Measurements from ENCODE around the gene PTPRO. TPM values are rescaled to one million over a fixed set of nuclear protein-coding genes. Genes with fewer than 3 reads are reported as not detected.

Gene PTPRO
- total RNA-seq, 1 donor from 2014 or later, result 0.74 TPM

DNA sequence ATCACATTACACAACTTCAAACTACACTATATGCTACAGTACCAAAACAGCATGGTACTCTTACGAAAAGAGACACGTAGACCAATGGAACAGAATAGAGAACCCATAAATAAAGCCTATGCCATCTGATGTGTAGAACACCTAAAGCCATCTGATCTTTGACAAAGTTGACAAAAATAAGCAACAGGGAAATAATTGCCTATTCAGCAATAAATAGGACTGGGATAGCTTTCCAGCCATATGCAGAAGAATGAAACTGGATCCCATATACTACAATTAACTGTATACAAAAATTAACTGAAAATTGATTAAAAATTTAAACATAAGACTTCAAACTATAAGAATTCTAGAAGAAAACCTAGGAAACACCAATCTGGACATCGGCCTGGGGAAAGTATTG, 120.7 kb downstream of the PTPRO start:
- no peak for DNase-seq (ENCODE audit: low spot score)
- Mint-ChIP-seq H3K9me3 (ENCODE audit: unreplicated experiment) (no peaks in the 10 kb centered on the region), H3K4me1 (ENCODE audit: unreplicated experiment) (no peaks in the 10 kb centered on the region), H3K27ac (ENCODE audit: unreplicated experiment) (no peak overlapping the region), H3K27me3 (ENCODE audit: unreplicated experiment) (no peaks in the 10 kb centered on the region), H3K36me3 (ENCODE audit: low read depth, unreplicated experiment) (no peaks in the 10 kb centered on the region), H3K4me3 (ENCODE audit: unreplicated experiment) (no peak overlapping the region)
- TF ChIP-seq, protein P1, sequence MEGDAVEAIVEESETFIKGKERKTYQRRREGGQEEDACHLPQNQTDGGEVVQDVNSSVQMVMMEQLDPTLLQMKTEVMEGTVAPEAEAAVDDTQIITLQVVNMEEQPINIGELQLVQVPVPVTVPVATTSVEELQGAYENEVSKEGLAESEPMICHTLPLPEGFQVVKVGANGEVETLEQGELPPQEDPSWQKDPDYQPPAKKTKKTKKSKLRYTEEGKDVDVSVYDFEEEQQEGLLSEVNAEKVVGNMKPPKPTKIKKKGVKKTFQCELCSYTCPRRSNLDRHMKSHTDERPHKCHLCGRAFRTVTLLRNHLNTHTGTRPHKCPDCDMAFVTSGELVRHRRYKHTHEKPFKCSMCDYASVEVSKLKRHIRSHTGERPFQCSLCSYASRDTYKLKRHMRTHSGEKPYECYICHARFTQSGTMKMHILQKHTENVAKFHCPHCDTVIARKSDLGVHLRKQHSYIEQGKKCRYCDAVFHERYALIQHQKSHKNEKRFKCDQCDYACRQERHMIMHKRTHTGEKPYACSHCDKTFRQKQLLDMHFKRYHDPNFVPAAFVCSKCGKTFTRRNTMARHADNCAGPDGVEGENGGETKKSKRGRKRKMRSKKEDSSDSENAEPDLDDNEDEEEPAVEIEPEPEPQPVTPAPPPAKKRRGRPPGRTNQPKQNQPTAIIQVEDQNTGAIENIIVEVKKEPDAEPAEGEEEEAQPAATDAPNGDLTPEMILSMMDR (IDR thresholded peaks at IDR 0.05; ENCODE audit: unreplicated experiment), result no peak

DNA sequence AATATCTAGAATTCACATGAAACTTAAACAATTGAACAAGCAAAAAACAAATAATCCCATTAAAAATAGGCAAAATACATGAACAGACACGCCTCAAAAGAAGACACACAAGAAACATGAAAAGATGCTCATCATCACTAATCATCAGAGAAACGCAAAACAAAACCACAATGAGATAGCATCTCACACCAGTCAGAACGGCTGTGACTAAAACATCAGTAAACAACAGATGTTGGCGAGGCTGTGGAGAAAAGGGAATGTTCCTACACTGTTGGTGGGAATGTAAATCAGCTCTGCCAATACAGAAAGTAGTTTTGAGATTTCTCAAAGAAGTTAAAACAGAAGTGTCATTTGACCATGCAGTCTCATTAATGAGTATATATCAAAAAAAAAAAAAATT, 121.3 kb downstream of the PTPRO start:
- Mint-ChIP-seq H3K27ac (ENCODE audit: unreplicated experiment) (no peak overlapping the region), H3K36me3 (ENCODE audit: low read depth, unreplicated experiment) (no peaks in the 10 kb centered on the region), H3K27me3 (ENCODE audit: unreplicated experiment) (no peaks in the 10 kb centered on the region), H3K9me3 (ENCODE audit: unreplicated experiment) (no peaks in the 10 kb centered on the region), H3K4me3 (ENCODE audit: unreplicated experiment) (no peak overlapping the region), H3K4me1 (ENCODE audit: unreplicated experiment) (no peaks in the 10 kb centered on the region)
- TF ChIP-seq, protein P1 (IDR thresholded peaks at IDR 0.05; ENCODE audit: unreplicated experiment), result no peak
- no peak for DNase-seq (ENCODE audit: low spot score)

DNA sequence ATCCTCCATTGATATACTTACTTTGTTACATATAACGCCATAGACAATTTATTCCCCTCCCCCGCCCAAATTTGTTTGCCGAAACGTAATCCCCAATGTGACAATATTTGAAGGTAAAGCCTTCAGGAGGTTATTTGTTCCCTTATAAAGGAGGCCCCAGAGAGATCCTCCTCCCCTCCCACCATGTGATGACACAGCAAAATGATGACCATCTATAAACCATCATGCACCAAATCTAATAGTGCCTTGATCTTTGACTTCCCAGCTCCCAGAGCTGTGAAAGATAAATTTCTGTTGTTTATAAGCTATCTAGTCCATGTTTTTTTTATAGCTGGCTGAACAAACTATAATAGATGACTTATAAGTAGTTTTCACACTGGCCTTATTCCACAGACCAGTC, 122.2 kb downstream of the PTPRO start:
- H3K27me3 Mint-ChIP-seq (ENCODE audit: unreplicated experiment), result no peaks in the 10 kb centered on the region
- H3K4me3 Mint-ChIP-seq (ENCODE audit: unreplicated experiment), result no peak overlapping the region

DNA sequence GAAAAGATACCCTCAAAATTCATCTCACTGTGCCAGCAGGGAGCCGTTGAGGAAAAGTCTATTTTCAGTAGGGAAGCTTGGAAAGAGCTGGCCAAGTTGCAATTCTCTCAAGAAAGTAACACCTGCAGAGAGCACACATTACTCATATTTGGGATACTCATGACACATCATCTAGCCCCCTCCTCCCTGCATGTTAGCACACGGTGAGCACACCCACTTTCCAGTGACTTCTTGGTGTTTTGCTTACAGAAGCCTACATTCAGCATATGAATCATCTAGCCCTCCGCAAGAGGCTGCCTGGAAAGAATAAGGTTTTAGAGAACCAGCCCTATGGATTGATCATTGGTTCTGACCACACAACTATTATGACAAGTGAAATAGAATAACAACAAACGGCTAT, 124.5 kb downstream of the PTPRO start:
- H3K27me3 Mint-ChIP-seq (ENCODE audit: unreplicated experiment), result no peaks in the 10 kb centered on the region
- H3K36me3 Mint-ChIP-seq (ENCODE audit: low read depth, unreplicated experiment), result no peaks in the 10 kb centered on the region
- no peaks in the 10 kb centered on the region for H3K4me1 Mint-ChIP-seq (ENCODE audit: unreplicated experiment)
- TF ChIP-seq, protein P1 (IDR thresholded peaks at IDR 0.05; ENCODE audit: unreplicated experiment), result no peak
- H3K4me3 Mint-ChIP-seq (ENCODE audit: unreplicated experiment), result no peak overlapping the region
- no peak overlapping the region for H3K27ac Mint-ChIP-seq (ENCODE audit: unreplicated experiment)
- no peaks in the 10 kb centered on the region for H3K9me3 Mint-ChIP-seq (ENCODE audit: unreplicated experiment)
- DNase-seq (ENCODE audit: low spot score), result no peak

More for the DNA sequence above, 122.2 kb downstream of the PTPRO start:
- TF ChIP-seq, protein P1 (IDR thresholded peaks at IDR 0.05; ENCODE audit: unreplicated experiment), result no peak
- no peaks in the 10 kb centered on the region for H3K36me3 Mint-ChIP-seq (ENCODE audit: low read depth, unreplicated experiment)
- H3K4me1 Mint-ChIP-seq (ENCODE audit: unreplicated experiment), result no peaks in the 10 kb centered on the region
- H3K9me3 Mint-ChIP-seq (ENCODE audit: unreplicated experiment), result no peaks in the 10 kb centered on the region
- H3K27ac Mint-ChIP-seq (ENCODE audit: unreplicated experiment), result no peak overlapping the region
- DNase-seq (ENCODE audit: low spot score), result no peak

DNA sequence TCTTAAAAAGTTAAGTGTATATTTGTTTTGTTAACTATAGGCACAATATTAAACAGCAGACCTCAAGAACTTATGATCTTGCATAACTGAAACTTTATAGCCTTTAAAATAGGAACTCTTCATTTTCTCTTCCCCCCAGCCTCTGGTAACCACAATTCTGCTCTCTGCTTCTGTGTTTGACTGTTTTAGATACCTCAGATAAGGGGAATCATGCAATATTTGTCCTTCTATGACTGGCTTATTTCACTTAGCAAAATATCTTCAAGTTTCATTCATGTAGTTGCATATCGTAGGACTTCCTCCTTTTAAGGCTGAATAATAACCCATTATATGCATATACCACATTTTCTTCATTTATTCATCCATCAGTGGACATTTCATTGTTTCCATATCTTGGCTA, 131.3 kb downstream of the PTPRO start:
- no peaks in the 10 kb centered on the region for H3K36me3 Mint-ChIP-seq (ENCODE audit: low read depth, unreplicated experiment)
- H3K4me3 Mint-ChIP-seq (ENCODE audit: unreplicated experiment), result no peak overlapping the region
- H3K27me3 Mint-ChIP-seq (ENCODE audit: unreplicated experiment), result no peaks in the 10 kb centered on the region
- no peaks in the 10 kb centered on the region for H3K9me3 Mint-ChIP-seq (ENCODE audit: unreplicated experiment)
- no peak overlapping the region for H3K27ac Mint-ChIP-seq (ENCODE audit: unreplicated experiment)
- DNase-seq (ENCODE audit: low spot score), result no peak
- no peaks in the 10 kb centered on the region for H3K4me1 Mint-ChIP-seq (ENCODE audit: unreplicated experiment)
- TF ChIP-seq, protein P1 (IDR thresholded peaks at IDR 0.05; ENCODE audit: unreplicated experiment), result no peak

Data from endothelial cell (in vitro differentiated cells).